Hematopoietic multipotent progenitor cell (in vitro differentiated cells): ENCODE measurements around the gene STPG3. TPM values are rescaled to one million over a fixed set of nuclear protein-coding genes. Genes with fewer than 3 reads are reported as not detected.

Experiments used
- DNase-seq, 3 donors: peaks; one replicate each; pipeline ENCODE4 v3.0.0-alpha.2; 2011 to 2015; ENCODE audit warnings: low read depth in 2 of 3, low spot score in 2 of 3
- total RNA-seq: library from RNA; depleted of rRNA; stranded (reverse); fragments of >200 nt; gene quantifications from one replicate; pipeline ENCODE4 v1.2.3, GENCODE V29; 2012

STPG3 gene
- total RNA-seq, 1 donor: 0.54 TPM

DNA sequence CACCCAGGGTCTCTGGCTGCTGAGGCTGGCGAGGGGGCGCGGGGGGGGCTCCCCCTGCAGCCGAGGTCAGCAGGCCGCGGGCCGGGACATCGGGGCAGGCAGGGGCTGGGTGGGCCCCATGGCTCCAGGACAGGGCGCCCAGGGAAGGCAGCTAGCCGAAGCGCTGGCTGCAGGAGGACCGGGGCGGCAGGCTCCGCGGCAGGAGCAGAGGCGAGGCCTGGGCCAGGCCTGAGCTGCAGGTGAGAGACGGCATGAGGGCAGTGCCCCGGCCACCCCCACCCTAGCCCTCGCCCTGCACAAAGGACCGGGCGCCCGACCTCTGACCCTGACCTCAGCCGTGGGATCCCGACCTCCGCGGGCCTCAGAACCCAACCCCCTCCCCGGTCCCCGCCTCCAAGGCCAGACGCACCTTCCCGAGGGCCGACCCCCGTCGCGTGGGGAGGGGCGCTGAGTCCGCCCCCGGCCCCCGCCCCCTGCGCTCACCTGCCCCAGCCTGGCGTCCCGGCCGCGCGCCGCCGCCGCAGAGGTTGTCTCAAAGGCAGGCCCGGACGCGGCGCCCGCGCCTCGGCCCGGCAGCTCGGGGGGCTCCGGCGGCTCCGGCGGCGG is 29.5 kb upstream of the STPG3 start:
- no peak for DNase-seq

DNA sequence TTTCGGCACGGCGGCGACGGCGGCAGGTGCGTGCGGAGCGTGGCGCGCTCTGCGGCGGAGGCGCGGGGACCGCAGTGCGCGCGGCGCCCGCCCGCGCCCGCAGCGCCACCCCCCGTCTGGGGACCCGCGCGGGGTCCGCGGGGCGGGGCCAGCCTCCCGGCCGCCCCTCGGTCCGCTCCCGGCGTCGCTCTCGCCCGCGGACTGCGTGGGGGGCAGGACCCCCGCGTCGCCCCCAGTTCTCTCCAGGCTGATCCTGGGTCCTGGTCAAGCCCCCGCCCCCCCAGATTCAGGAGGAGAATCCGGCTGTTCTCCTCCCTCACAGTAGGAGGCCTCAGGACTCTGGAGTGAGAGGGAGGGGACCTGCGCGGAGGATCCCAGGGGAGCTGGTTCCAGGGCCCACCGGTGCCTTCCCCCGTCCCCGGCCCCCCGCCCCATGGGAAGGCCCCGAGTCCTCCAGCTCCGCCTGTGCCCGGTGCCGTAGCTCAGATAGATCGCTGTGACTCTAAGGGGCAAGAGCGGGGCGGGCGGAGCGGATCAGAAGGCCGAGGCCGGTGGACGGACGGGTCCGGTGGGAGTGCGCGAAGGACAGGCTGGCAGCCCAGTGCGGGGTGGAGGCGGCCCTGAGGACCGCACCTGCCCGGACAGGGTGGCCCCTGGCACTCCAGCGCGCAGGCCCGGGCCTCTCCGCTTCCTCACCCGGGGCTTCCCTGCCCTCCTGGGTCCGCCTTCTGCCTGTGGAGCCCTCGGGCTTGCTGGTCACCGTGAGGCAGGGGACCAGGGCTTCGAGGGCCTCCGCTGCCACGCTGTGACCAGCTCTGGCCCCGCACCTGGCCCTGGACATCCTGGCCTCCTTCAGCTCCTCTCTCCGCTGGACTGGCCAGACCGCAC is 28.7 kb upstream of the STPG3 start, which contains the start of gene RNF208:
TSS of gene RNF208 (minus strand) at position 51 of the 888 bp plus-strand sequence. CDS start 1,028 bp downstream, outside the sequence.
- DNase-seq: no peak

DNA sequence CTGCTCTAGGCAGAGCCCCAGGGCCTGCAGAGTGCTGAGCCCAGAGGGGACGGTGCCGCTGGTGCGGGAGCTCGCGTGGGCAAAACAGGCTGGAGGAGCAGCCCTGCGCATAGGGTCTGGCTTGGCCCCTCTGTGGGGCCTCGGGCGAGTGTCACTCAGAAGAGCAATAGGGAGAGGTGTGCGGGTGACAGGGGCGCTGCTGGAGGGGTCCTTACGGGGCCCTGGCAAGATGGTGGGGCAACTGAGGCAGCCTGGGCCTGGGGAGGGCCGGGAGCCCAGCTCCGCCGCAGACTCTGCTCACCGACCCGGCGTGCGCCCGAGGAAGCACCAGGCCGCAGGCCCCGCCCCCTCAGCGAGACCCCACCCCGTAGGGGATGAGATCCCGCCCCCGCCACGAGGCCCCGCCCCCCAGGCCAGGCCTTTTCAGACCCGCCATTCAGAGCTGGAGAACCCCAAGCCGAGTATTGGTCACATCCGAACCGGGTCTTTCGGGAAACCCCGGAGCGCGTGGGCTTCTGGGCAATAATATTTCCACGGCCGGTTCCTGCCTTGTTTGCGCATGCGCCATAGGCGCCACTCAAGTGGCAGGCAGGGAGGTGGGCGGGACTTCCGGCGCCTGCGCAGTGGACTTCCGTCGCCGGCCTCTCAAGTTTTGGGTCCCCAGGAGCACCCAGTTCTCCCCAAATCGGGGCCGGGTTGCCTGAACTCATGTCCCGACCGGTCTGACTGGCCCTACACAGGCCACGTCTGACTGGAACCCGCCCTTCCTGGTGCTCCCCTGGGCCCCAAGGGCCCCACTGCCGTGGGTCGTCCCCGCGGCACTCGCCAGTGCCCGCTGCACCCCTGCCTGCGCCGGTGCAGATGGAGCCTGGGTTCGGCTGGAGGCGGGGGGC is 27.8 kb upstream of the STPG3 start:
- peak; percentile 92 to 99 (median 99) for DNase-seq

DNA sequence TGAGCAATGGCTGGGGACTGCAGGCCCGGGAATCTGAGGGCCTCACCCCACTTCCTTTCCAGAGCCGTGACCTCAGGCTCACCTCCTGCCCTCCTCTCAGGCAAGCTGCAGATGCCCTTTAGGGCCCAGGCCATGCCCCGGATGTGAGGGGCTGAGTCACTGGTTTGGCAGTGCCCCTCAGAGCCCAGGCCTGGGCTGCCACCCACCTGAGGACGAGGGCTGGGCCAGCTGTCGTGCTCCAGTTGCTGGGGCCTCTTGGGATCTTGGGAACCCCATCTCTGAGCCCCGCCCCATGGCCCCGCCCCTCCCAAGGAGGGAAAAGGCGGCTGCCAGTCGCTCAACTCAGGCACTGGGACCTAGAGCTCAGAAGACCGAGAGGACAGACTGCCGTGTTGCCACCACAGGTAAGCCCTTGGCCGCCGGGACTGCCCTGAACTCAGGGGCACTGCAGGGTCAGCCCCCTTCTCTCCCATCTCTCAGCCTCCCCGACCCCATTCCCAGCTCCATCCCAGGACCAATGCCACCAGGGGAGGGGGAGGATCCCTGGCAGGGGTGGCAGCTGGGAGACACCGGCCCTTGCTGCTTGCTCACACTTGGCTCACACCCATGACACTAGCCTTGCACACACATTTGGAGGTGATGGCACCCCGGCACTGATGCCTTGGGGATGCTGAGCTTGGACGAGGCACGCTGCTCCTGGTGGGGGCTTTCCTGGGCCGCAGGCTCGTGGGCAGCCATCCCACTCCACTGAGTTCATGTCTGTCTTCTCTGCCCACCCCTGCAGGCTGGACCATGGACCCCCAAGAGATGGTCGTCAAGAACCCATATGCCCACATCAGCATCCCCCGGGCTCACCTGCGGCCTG is 26.0 kb upstream of the STPG3 start, which contains the start of gene CYSRT1:
TSS of gene CYSRT1 (plus strand) at position 345 of the 865 bp plus-strand sequence. CDS start at position 793, 448 bp downstream.
- no peak for DNase-seq

DNA sequence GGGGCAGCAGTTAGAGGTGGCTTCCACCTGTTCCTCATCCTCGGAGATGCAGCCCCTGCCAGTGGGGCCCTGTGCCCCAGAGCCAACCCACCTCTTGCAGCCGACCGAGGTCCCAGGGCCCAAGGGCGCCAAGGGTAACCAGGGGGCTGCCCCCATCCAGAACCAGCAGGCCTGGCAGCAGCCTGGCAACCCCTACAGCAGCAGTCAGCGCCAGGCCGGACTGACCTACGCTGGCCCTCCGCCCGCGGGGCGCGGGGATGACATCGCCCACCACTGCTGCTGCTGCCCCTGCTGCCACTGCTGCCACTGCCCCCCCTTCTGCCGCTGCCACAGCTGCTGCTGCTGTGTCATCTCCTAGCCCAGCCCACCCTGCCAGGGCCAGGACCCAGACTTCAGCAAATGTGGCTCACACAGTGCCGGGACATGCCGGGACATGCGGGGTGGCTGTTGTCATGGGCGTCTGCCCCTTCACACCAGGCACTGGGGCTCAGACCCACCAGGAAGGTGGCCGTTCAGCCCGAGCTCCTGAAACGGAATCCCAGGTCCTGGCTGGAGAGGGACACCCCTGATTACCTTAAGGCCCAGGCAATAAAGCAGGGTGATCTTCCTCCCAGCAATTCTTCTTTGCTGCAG is 25.3 kb upstream of the STPG3 start:
- DNase-seq: no peak

DNA sequence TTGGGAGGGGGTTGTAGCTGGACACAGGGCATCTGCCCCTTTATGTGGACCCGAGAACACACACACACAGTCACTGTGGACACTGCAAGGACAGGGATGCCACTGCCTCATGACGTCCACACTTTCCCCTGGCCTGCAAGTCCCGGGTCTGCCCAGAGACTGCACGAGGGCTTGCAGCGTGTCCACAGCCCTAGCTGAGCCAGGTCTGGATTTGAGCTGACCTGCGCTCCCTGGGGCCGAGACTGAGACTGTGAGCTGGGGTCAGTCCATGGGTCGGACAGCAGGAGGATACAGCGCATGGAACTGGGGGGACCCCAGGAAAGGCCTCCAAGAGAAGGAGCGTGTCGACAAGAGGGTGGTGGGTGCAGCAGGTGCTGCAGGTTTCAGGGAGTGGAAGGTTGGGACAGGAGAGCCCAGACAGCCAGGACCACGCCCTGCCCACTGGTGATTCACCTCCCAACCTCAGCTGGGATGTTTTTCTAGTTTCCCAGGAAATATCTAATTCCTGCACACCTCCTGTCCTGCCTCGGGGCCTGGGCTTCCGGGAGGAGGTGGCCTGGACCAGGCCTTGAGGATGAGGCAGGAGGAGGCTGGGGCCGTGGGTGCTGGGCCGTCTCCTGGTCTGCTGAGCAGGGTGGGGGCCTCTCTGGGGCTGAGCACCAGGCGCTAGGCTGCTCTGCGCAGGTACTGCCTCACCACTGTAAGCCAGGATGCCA is 24.6 kb upstream of the STPG3 start:
- DNase-seq: no peak

DNA sequence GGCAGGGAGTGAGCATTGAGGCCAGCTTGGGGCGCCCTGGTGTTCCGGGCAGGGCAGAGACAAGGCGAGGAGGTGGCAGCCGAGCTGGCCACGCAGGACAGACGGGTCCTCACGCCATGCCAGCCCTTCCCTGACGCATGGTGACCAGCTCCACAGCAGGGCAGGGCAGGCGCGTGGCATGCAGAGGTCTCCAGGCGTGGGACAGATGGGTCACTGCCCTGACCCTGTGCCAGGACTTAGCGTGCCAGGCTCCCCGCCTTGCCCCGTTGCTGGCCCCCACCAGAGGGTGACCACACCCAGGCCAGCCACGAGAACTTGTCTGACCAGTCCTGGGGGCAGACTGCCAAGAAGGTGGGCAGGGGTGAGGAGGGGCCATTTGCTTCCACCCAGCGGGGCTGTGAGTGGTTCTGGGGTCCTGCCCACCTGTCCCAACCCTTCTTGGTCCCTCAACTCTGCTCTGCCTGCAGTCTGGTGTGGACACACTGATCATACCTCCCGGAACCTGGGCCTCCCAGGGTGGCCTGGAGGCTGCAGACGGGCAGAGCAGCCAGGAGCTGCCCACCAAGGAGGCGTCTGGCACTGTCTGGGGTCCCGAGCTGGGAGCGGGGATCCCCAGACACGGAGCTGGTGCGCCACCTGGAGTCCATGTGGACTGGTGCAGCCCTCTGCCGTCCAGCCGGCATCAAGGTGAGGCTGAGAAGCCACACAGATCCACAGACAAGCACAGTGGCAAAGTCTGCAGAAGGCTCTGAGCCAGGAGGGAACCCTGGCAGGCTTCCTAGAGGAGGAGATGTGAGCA is 23.8 kb upstream of the STPG3 start, which contains the start of gene RNF224:
TSS of gene RNF224 (plus strand) at position 449 of the 799 bp plus-strand sequence. CDS start 834 bp downstream, outside the sequence.
- peak; percentile 69 to 89 (median 75) for DNase-seq

DNA sequence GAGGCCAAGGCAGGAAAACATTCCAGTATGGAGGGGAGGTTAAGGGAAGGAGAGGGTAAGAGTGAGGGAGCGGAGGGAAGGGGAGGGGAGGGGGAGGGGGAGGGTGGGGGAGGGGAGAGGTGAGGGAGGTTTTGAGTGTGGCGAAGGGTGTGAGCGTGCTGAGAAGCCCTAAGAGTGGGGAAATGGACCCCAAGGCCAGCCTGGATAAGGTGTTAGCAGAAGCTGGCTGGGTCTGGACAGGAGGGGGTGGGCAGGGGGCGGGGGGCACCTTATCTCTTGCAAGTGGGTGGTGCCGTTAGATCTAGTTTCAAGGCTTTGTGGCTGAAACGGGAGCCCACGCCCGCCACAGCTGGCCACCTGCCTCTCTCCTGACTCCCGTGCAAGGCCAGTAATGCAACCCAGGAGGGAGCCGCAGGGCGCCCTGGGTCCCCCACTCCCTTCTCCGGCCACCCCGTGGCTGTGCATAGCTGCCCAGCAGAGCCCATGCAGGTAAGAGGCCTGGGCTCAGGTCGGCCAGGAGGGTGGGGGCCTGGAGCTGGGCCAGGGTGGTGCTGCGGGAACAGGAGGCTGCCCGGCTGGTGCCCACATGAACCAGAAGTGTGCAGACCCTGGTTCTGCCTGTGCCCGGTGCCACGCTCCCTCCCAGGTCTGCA is 23.1 kb upstream of the STPG3 start:
- DNase-seq: no peak

DNA sequence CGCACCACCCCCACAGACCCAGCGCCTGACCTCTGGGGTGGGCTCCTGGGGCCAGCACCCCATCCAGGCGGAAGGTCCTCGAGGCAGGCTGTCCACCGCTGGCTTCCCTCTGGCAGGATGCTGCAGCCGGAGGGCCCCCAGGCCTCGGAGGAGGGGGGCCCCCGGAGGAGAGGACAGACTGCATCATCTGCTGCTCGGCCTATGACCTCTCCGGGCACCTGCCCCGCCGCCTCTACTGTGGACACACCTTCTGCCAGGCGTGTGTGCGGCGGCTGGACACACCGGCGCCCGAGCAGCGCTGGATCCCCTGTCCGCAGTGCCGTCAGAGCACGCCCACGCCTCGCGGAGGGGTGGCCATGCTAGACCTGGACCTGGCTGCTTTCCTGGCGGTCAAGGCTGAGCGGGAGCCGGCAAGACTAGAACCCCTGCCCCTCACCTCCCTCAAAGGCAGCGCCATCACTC is 22.5 kb upstream of the STPG3 start:
- DNase-seq: no peak

DNA sequence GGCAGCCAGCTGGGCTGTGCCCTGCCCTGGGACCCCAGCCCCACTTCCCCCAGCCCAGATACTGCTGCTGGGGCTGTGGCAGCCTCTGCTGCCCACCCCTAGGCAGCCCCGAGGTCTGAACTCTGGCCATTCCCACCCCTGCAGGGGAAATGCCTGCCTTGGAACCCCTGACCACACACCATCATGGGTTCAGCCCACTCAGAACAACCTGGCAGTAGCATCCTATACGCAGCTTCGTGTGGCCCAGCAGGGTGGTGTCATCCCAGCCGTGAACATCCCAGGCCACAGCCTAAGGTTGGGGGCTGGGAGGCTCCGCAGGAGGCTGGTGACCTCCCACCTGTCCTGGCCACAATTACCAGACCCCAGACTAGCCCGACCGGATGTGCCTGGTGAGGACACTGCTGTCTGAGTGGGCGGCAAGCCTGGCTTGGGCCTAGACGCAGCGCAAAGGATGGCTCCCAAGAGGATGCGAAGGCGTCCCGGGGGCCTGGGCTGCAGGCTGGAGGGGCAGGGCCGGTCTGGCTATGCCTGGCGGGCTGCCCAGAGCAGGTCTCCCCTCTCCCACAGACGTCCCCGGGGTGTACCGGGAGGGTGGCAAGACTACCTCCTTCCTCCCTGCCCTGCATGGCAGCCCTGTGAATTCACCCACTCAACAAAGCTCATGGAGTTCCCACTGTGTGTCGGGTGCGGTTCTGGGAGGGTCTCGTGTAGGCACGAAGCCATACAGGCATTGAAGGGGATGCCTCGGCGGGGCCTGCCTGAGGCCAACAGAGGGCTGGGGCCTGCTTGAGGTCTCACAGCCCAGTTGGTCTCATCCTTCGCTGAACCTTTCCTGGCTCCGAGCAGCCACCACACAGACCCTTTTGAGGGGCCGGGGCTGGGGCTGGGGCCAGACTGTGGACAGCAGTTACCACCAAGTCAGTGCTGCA is 21.9 kb upstream of the STPG3 start:
- no peak for DNase-seq

DNA sequence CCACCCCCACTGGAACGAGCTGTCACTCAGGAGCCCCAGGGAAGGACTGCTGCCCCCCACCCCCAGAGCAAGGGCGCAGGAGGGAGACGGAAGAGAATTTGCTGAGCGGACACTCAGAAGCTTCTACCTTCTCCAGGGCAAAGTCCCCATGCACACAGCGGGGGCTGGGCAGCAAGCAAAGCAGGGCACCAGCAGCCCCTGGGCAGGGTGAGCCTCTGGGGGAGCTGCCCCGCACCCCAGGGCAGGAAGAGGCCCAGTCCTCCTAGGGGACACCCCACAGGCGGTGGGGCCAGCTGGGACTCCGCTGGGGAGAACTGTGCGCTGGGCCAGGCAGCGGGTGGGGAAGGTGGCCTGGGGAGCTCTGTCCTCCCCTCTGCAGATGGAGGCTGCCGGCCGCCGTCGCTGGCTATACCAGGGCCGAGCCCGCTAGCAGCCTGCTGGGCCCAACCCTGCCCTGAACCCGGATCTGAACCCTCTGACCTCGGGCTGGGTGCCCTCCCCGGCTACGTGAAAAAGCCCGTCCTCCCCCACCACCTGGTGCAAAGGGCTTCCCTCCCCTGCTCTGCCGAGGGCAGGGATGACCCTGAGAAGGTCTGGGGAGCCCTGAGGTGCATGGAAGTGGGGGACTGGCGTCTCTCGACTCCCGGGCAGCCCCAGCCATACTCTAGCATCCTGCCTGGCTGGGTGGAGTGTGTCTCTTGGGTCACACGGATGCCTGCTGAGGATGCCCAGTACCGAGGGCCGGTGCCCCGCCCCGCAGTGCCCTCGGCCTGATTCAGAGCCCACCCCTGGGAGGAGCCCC is 21.0 kb upstream of the STPG3 start:
- no peak for DNase-seq

DNA sequence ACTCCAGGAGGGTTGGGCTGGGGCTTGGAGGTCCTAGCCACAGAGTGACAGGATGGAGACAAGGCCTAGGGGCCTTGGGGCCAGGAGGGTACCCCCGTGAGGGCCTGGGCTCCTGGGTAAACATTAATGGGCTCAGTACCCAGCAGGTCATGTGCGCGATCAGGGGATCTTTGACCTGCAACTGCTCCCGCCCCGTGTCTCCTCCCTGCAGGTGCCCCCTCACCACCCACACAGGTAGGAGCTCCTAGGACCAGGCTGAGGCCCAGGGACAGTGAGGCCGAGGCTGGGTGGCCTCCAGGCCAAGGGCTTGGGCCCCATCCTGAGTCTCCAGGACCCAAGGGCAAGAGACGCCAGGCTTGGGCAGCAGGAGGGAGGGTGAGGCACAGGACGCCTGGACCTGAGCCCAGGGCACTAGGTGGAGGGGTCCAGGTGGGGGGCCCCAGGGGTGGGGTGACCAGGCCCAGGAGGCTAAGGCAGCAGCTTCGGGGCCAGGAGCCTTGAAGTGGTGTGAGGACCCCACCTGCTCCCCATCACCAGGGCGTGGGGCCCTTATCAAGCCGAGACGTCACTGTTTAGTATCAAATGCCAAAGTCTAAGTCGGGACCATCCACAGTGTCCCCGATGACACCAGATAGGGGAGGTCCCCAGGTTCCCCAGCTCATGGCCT is 20.2 kb upstream of the STPG3 start, which contains the start of gene SLC34A3:
TSS of gene SLC34A3 (plus strand) at position 197 of the 667 bp plus-strand sequence. CDS start 802 bp downstream, outside the sequence.
- DNase-seq: no peak

DNA sequence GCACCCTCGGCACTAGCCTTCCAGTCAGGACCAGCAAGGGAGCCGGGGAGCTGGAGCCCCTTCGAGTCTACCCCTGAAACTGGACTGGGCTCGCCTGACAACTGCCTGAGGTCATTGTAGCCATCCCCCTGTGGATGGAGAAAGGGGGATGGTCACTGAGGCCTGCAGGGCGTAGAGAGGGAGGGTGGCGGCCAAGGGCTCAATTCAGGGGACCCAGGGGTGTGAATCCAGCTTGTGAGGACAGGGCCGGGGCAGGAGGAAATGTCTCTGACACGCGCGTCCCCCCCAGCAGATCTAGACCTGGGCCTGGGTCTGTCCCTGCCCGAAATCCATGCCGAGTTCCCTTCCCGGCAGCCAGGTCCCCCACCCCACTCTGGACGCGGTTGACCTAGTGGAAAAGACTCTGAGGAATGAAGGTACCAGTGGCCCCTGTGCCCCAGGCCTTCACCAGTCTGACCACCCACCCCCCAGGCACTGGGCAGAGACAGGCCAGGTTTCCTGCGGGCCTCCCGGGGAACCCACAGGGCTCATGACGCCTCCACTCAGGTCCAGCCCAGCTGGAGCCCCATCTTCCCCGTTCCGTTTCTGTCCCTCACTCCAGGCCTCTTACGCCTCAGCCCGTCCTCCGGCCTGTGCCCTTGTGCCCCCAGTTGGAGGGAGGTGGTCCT is 19.6 kb upstream of the STPG3 start:
- no peak for DNase-seq

DNA sequence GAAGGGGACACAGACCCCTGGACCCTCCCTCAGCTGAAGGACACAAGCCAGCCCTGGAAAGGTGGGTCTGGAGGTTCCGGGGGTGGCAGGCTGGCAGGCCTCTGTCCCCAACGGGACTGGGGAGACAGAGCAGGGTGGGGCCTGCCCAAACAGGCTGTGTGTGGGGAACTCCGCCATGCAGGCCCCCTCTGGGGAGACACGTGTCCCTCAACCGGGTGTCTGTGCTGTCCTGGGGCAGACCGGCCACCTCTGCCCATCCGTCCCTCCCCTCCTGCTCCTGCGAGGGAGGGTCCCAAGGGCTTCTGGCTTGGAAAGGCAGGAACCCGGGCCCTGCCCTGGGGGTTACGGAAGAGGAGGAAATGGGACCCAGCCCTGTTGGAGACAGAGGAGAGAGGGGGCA is 19.0 kb upstream of the STPG3 start:
- no peak for DNase-seq
